NCI-H345 (cell line): ENCODE data around the gene NAA16.

Source experiments
- DNase-seq: peaks from one replicate; lab custom pipeline; 2025; lab: John Stamatoyannopoulos, UW

The NAA16 gene

GRCh38 chr13:41304551-41304950, 6.5 kb upstream of the NAA16 start:
- no peak for DNase-seq

GRCh38 chr13:41306271-41307145, 4.6 kb upstream of the NAA16 start:
- no peak for DNase-seq

GRCh38 chr13:41307884-41308640, 3.0 kb upstream of the NAA16 start:
- DNase-seq, result no peak

- peak; percentile 10 for DNase-seq
Observed at GRCh38 chr13:41311406-41312175, 524 bp downstream of the NAA16 start.

- no peak for DNase-seq
Observed at GRCh38 chr13:41312176-41312500, 1.1 kb downstream of the NAA16 start.

- DNase-seq, result no peak
Observed at GRCh38 chr13:41313117-41313516, 2.0 kb downstream of the NAA16 start.

- no peak for DNase-seq
Observed at GRCh38 chr13:41313659-41314197, 2.7 kb downstream of the NAA16 start.

GRCh38 chr13:41315443-41316047, 4.5 kb downstream of the NAA16 start:
- DNase-seq, result no peak

GRCh38 chr13:41317243-41317642, 6.2 kb downstream of the NAA16 start:
- no peak for DNase-seq

- DNase-seq, result no peak
Observed at GRCh38 chr13:41325752-41326151, 14.7 kb downstream of the NAA16 start.

- DNase-seq, result no peak
Observed at GRCh38 chr13:41326661-41327060, 15.6 kb downstream of the NAA16 start.

GRCh38 chr13:41327994-41328790, 17.1 kb downstream of the NAA16 start:
- no peak for DNase-seq

- no peak for DNase-seq
Observed at GRCh38 chr13:41332829-41333228, 21.8 kb downstream of the NAA16 start.

- DNase-seq, result no peak
Observed at GRCh38 chr13:41334810-41335209, 23.7 kb downstream of the NAA16 start.

GRCh38 chr13:41344358-41344757, 33.3 kb downstream of the NAA16 start:
- no peak for DNase-seq

- no peak for DNase-seq
Observed at GRCh38 chr13:41345165-41345913, 34.3 kb downstream of the NAA16 start.

- DNase-seq, result no peak
Observed at GRCh38 chr13:41345914-41346589, 35.0 kb downstream of the NAA16 start.

- DNase-seq, result peak; percentile 18
Observed at GRCh38 chr13:41352935-41353840, 42.1 kb downstream of the NAA16 start.

- no peak for DNase-seq
Observed at GRCh38 chr13:41354416-41354815, 43.3 kb downstream of the NAA16 start.
